GM12878 (cell line): Measurements from ENCODE around the gene PSME3IP1. TPM values are rescaled to one million over a fixed set of nuclear protein-coding genes. Genes with fewer than 3 reads are reported as not detected.

ENCODE experiments used
- BCLAF1 ChIP-seq: fragments of 450-650 bp; IDR thresholded peaks from 2 replicates; pipeline ENCODE4 v1.6.1; 2017; ENCODE audit warnings: antibody characterized with exemption, mild to moderate bottlenecking, moderate library complexity
- CEBPZ ChIP-seq: fragments of 150-350 bp; IDR thresholded peaks from 2 replicates; pipeline ENCODE4 v1.6.1; 2016; ENCODE audit warnings: low read depth, low read length
- FOXK2 ChIP-seq: fragments of 450-650 bp; IDR thresholded peaks from 2 replicates; pipeline ENCODE4 v1.6.1; 2017; ENCODE audit warnings: mild to moderate bottlenecking, moderate library complexity
- HDGF ChIP-seq: fragments of 450-650 bp; IDR thresholded peaks from 2 replicates; pipeline ENCODE4 v1.6.1; 2016; ENCODE audit warnings: antibody characterized with exemption
- HSF1 ChIP-seq: fragments of 150-350 bp; IDR thresholded peaks from 2 replicates; pipeline ENCODE4 v1.6.1; 2014; ENCODE audit warnings: mild to moderate bottlenecking, low read depth, low read length
- JUND ChIP-seq: IDR thresholded peaks from 2 replicates; pipeline ENCODE4 v1.6.1; 2012; ENCODE audit warnings: low read depth, mild to moderate bottlenecking, low read length, improper control_type of control experiment, moderate library complexity
- NKRF ChIP-seq: fragments of 450-650 bp; conservative IDR thresholded peaks from 2 replicates; pipeline ENCODE4 v1.6.1; 2017; ENCODE audit warnings: mild to moderate bottlenecking, moderate library complexity
- NR2C1 ChIP-seq: fragments of 450-650 bp; IDR thresholded peaks from 2 replicates; pipeline ENCODE4 v1.6.1; 2017; ENCODE audit warnings: antibody characterized with exemption, mild to moderate bottlenecking, moderate library complexity
- NR2F1 ChIP-seq: fragments of 450-650 bp; conservative IDR thresholded peaks from 2 replicates; pipeline ENCODE4 v1.6.1; 2017; ENCODE audit warnings: mild to moderate bottlenecking
- PML ChIP-seq: IDR thresholded peaks from 2 replicates; pipeline ENCODE4 v1.6.1; 2012; ENCODE audit warnings: low read length, inconsistent platforms
- POU2F2 ChIP-seq: IDR thresholded peaks from 3 replicates; pipeline ENCODE4 v1.6.1; 2011; ENCODE audit warnings: low read depth, mild to moderate bottlenecking, low read length, borderline replicate concordance
- SMAD1 ChIP-seq: fragments of 450-650 bp; IDR thresholded peaks from 2 replicates; pipeline ENCODE4 v1.6.1; 2018; ENCODE audit warnings: mild to moderate bottlenecking, low read depth; ENCODE audit not compliant: partially characterized antibody
- SMAD5 ChIP-seq: IDR thresholded peaks from 2 replicates; pipeline ENCODE4 v1.6.1; 2016; ENCODE audit warnings: antibody characterized with exemption, low read depth
- SPI1 ChIP-seq: IDR thresholded peaks from 2 replicates; pipeline ENCODE4 v1.6.1; 2011; ENCODE audit warnings: low read depth, mild to moderate bottlenecking, low read length, moderate library complexity, borderline replicate concordance; ENCODE audit not compliant: insufficient read depth
- SREBF1 ChIP-seq: IDR thresholded peaks from 2 replicates; pipeline ENCODE4 v1.6.1; 2012; ENCODE audit warnings: mild to moderate bottlenecking, low read length
- SREBF2 ChIP-seq: IDR thresholded peaks from 2 replicates; pipeline ENCODE4 v1.6.1; 2012; ENCODE audit warnings: mild to moderate bottlenecking, low read length
- SUZ12 ChIP-seq: fragments of 200-600 bp; sonication (generic); IDR thresholded peaks from one replicate; pipeline ENCODE4 v1.6.1; 2018; ENCODE audit warnings: antibody characterized with exemption, mild to moderate bottlenecking; ENCODE audit not compliant: unreplicated experiment
- TCF3 ChIP-seq: IDR thresholded peaks from 2 replicates; pipeline ENCODE4 v1.6.1; 2012; ENCODE audit warnings: low read depth, mild to moderate bottlenecking, low read length, borderline replicate concordance; ENCODE audit not compliant: insufficient read depth
- ZBED1 ChIP-seq: IDR thresholded peaks from 2 replicates; pipeline ENCODE4 v1.6.1; 2016; ENCODE audit warnings: borderline replicate concordance
- ZBTB33 ChIP-seq: fragments of 450-650 bp; IDR thresholded peaks from 2 replicates; pipeline ENCODE4 v1.6.1; 2017; ENCODE audit warnings: mild to moderate bottlenecking
- polyA plus RNA-seq, 11 experiments: library from polyadenylated mRNA; depleted of rRNA in 4 of 11; unstranded in 6 of 11; stranded (reverse) in 5 of 11; fragments of >200 nt; fragmentation: Nextera tagmentation in 4 of 11; fragmentation: Illumina TruSeq in 1 of 11; extraction: Ambion mirVana in 4 of 11; extraction: Trizol in 1 of 11; gene quantifications; 1 replicate in 1 of 11; 2 replicates in 10 of 11; pipeline versions ENCODE4 v1.2.1 to v1.2.3, GENCODE V29; 2011 to 2016; ENCODE audit warnings: inconsistent platforms in 2 of 11, missing spikeins in 2 of 11, low read depth in 1 of 11
- total RNA-seq, 4 experiments: library from RNA; depleted of rRNA in 3 of 4; stranded (reverse); fragments of >200 nt in 3 of 4; fragmentation: Illumina TruSeq in 1 of 4; extraction: Trizol in 1 of 4; gene quantifications; 2 replicates each; pipeline versions ENCODE4 v1.2.1 to v1.2.3, GENCODE V29; 2013 to 2021

The PSME3IP1 gene
- total and polyA plus RNA-seq, 10 of the 15 experiments (the other 5 are each of a cell fraction or from before 2014, with no cell fraction given), result 67.9 to 174 (median 111) TPM

- no peak for TF ChIP-seq CEBPZ
- 0 out of 2 replicates have a peak, but pooled peaks have one; percentile 7 for TF ChIP-seq SREBF1
- TF ChIP-seq HDGF, result no peak
- no peak for TF ChIP-seq TCF3
- no peak for TF ChIP-seq SUZ12
- no peak for TF ChIP-seq BCLAF1
- TF ChIP-seq SREBF2, result no peak; the same call in 1 of the 2 replicates
- no peak for TF ChIP-seq JUND
- no peak for TF ChIP-seq ZBTB33
- peak; percentile 39; the same call in 1 of the 2 replicates for TF ChIP-seq NR2F1
- TF ChIP-seq FOXK2, result no peak
- TF ChIP-seq ZBED1, result no peak
- TF ChIP-seq SMAD1, result no peak
- no peak for TF ChIP-seq SMAD5
- TF ChIP-seq PML, result 0 out of 2 replicates have a peak, but pooled peaks have one; percentile 38
- no peak for TF ChIP-seq HSF1
- no peak for TF ChIP-seq NR2C1
- no peak for TF ChIP-seq POU2F2
- no peak for TF ChIP-seq SPI1
- peak; percentile 69; the same call in 1 of the 2 replicates for TF ChIP-seq NKRF
Measured at GRCh38 chr16:57185446-57185944, 344 bp downstream of the PSME3IP1 start (continued).
